ENCODE measurements around the gene GH1. TPM values are rescaled to one million over a fixed set of nuclear protein-coding genes. Genes with fewer than 3 reads are reported as not detected.

Gene GH1
- total and polyA plus RNA-seq, 9 of the 15 experiments (the other 6 are each of a cell fraction or from before 2014, with no cell fraction given): not detected

DNA sequence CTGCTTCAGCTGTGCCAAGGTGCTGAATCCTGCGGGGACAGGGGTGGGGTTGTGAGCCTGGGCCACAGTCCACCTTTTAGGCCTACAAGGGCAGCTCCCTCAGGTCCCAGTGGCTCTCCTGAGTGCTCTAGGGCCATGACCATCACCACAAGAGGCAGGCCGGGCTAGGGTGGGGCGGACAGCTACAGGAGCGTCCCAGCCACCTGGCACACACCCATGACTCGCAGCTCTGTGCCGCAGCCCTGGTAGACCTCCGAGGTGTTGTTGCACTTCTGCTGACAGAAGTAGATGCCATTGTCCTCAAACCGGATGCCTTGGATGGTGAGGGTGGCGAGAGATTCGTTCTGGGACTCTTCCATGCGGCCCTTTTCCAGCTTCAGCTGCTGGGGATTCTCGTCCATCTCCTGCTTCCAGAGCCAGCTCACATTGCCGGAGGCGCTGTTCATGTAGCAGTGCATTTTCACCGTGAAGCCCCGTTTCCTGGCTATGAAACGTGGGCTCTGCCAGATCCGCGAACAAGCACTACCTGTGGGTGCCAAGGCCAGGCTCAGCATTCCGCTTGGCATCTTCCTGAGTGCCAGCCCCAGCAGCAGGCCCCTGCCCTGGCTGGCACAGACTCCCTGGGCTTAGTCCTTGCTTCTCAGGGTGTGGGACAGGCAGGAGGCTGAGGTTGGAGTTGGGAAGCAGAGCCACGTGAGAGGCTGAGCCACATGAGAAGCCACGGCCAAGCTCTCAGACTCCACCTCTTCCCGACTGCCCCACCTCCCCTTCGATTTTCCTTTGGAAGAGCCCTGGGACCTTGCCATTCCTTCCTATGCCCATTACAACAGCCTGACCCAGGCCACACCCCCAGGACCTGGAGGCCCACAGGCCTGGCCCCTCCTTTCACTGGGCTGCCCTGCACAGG, 11.5 kb upstream of the GH1 start:
- ATAC-seq: no peak
- Histone ChIP-seq H3K27ac (ENCODE audit: extremely low read depth, low read depth, low read length) (no peak overlapping the region), H3K9me1 (ENCODE audit: control insufficient read depth, insufficient read depth, low read length) (no peaks in the 10 kb centered on the region), H3K27me3 (ENCODE audit: control insufficient read depth in 2 of 2, insufficient read depth in 2 of 2, low read length in 2 of 2) (peaks cover 5 to 19% of the 10 kb centered on the region in 2 experiments; a peak in 3 of 5 replicates), H3K79me2 (ENCODE audit: control insufficient read depth, insufficient read depth, low read length) (no peaks in the 10 kb centered on the region), H2AFZ (ENCODE audit: low read depth, low read length) (no peak overlapping the region), H3K9me3 (replicated peaks; ENCODE audit: control insufficient read depth, insufficient read depth, low read depth, low read length) (no peaks in the 10 kb centered on the region), H3K9ac (ENCODE audit: insufficient read depth in 1 of 2, low read depth in 2 of 2, low read length in 2 of 2) (no peak overlapping the region), H4K20me1 (replicated peaks; ENCODE audit: control insufficient read depth, insufficient read depth, low read length) (no peaks in the 10 kb centered on the region), H3K4me1 (replicated peaks in 1 of 2; ENCODE audit: control insufficient read depth in 2 of 2, insufficient read depth in 2 of 2, low read length in 2 of 2) (peaks cover 0 to 33% of the 10 kb centered on the region in 2 experiments; a peak in 2 of 5 replicates), H3K36me3 (ENCODE audit: control insufficient read depth, insufficient read depth, low read length) (no peaks in the 10 kb centered on the region), H3K4me2 (ENCODE audit: insufficient read depth, low read length) (no peak overlapping the region), H3K4me3 (no peak overlapping the region)
- ChIA-PET CTCF (ENCODE audit: low intra/inter-chr PET ratio) (no interaction called here), POLR2A (interaction anchor here (0.6 to 2.0 kb wide), 7 partner anchors 10 to 569 kb away, joined by 3 to 6 read pairs (median 4); no protein-coding TSS in a partner anchor)
- TF ChIP-seq, protein P1, sequence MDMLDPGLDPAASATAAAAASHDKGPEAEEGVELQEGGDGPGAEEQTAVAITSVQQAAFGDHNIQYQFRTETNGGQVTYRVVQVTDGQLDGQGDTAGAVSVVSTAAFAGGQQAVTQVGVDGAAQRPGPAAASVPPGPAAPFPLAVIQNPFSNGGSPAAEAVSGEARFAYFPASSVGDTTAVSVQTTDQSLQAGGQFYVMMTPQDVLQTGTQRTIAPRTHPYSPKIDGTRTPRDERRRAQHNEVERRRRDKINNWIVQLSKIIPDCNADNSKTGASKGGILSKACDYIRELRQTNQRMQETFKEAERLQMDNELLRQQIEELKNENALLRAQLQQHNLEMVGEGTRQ (CRISPR knock-in tag; IDR thresholded peaks at IDR 0.05): no peak
- no peak for TF ChIP-seq CCNT2 (IDR thresholded peaks at IDR 0.05; ENCODE audit: borderline replicate concordance, extremely low read depth, insufficient read length, low read depth, low read length)
- TF ChIP-seq, protein P2, sequence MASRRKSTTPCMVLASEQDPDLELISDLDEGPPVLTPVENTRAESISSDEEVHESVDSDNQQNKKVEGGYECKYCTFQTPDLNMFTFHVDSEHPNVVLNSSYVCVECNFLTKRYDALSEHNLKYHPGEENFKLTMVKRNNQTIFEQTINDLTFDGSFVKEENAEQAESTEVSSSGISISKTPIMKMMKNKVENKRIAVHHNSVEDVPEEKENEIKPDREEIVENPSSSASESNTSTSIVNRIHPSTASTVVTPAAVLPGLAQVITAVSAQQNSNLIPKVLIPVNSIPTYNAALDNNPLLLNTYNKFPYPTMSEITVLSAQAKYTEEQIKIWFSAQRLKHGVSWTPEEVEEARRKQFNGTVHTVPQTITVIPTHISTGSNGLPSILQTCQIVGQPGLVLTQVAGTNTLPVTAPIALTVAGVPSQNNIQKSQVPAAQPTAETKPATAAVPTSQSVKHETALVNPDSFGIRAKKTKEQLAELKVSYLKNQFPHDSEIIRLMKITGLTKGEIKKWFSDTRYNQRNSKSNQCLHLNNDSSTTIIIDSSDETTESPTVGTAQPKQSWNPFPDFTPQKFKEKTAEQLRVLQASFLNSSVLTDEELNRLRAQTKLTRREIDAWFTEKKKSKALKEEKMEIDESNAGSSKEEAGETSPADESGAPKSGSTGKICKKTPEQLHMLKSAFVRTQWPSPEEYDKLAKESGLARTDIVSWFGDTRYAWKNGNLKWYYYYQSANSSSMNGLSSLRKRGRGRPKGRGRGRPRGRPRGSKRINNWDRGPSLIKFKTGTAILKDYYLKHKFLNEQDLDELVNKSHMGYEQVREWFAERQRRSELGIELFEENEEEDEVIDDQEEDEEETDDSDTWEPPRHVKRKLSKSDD (conservative IDR thresholded peaks at IDR 0.05; ENCODE audit: low read length): no peak
- TF ChIP-seq, protein P3, sequence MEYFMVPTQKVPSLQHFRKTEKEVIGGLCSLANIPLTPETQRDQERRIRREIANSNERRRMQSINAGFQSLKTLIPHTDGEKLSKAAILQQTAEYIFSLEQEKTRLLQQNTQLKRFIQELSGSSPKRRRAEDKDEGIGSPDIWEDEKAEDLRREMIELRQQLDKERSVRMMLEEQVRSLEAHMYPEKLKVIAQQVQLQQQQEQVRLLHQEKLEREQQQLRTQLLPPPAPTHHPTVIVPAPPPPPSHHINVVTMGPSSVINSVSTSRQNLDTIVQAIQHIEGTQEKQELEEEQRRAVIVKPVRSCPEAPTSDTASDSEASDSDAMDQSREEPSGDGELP (CRISPR knock-in tag; IDR thresholded peaks at IDR 0.05; ENCODE audit: borderline replicate concordance): no peak
- DNase-seq (ENCODE audit: extremely low read depth in 1 of 4, low spot score in 3 of 4): no peak
- in situ Hi-C loops (cut with MboI) (no loop called here), intact Hi-C loops (cut with micrococcal nuclease) (no loop called here)
- no peak for FAIRE-seq
- 42% methylated on average over 24 of the region's 24 CpGs for WGBS (ENCODE audit: insufficient coverage, low coverage, missing lambda C conversion rate)
- no TSS peak for BruUV-seq (replicated peaks)

Data from K562 (cell line).